Fibroblast of skin of abdomen (primary cell): ENCODE measurements around the gene PMP22. TPM values are rescaled to one million over a fixed set of nuclear protein-coding genes. Genes with fewer than 3 reads are reported as not detected.

Experiments
- DNase-seq: peaks from one replicate; pipeline ENCODE4 v3.0.0-alpha.2; 2013
- polyA plus RNA-seq, 2 experiments: library from polyadenylated mRNA; unstranded; fragments of 120-200 nt; gene quantifications; one replicate each; pipeline ENCODE4 v1.2.1, GENCODE V29; 2013; ENCODE audit not compliant: insufficient read length in 2 of 2

Gene PMP22
- polyA plus RNA-seq (2013, experiment 1 of 2; ENCODE audit: insufficient read length), result 51.7 TPM
- polyA plus RNA-seq (2013, experiment 2 of 2; ENCODE audit: insufficient read length), result 53.4 TPM

DNA sequence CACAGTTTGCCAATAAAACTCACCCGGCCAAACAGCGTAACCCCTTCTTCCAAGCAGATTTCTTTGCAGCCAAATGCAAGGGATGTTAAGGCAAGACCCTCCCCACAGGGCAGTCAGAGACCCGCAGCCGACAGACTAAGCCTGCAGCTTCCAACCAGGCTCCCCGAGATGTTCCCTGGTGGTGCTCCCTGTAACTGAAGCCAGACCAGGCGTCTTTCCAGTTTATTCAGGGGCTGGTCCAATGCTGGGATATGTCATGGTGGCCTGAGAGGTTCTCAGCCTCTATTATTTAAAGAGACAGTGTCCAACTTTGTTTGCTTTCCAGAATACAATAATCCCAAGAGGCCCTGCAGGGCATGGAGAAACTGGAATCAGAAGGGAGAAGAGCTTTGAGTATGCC lies at the start of gene PMP22:
Gene PMP22 (minus strand): TSS at position 196 of the 400 bp plus-strand sequence. CDS start 4,599 bp downstream, outside the sequence.
- DNase-seq, result no peak

DNA sequence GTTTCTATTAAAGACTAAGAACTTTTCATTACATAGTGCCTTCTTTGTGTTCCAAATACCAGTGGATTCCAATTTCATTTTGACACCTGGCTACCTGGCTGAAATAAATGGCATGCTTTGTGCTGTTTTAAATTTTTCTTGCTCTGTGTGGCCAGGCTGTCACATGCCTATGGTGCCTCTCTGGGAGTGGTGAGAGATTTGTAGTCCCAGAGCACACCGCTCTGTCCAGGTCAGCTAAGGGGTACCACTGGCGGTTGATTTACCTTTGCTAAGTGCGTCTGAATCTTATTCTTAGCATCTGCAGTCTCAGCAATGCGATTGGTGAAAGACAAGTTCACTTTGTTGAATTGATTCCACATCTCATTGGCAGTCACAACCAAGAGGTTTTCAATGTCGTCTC lies 46.9 kb upstream of the PMP22 start:
- no peak for DNase-seq

DNA sequence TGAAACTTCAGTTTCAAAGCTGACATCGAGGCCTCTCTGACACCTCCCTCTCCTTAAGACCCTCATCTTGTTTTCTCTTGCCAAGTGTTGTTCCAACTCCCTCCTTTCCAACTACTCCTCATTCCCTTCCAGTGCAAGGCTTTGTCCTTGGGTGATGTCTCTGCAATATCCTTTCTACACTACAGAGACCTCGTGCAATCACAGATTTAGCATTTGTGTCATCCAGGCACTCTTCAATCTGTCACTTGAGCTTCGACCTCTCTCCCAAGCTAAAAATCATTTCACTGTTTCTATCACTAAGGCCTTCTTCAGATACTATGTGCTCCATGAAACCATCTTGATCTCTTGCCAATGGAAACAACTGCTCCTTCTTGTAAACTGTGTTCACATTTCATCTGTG lies 44.7 kb upstream of the PMP22 start:
- no peak for DNase-seq

DNA sequence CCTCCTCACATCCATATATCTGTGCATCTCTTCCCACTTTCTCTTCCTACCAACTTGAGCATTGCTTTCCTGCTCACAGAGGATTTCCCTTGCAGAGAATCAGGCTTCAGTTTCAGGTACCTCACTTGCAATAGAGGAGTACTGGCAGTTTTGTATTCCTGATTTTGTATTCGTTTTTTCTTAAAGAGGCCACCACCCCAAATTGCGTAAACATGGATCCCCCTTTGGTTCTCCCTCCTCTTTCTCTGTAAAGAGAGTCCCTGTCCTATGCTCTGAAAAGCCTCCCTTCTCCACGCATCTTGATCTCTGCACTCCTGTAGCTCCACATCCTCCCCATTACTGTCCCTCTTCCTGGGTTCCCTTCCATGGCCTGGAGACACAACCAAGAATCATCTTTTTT lies 44.1 kb upstream of the PMP22 start:
- no peak for DNase-seq

DNA sequence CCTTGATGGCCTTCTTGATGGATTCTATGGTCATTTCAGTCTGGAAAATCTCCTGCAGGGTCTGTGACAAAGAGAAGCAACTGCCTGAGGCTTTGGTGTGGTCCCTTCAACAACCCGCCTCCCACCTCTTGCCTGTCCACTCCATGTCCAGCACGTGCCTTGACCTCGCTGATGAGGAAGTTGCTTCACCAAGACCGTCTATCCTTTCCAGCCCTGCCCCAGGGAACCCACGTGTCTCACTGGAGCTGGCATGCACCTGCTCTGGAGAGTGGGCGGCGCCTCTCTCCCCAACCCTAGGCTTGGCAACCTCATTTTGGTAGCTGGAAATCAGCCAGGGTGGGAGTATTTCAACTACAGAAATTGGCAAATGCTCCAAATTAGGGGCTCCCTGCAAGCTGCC lies 43.6 kb upstream of the PMP22 start:
- no peak for DNase-seq

DNA sequence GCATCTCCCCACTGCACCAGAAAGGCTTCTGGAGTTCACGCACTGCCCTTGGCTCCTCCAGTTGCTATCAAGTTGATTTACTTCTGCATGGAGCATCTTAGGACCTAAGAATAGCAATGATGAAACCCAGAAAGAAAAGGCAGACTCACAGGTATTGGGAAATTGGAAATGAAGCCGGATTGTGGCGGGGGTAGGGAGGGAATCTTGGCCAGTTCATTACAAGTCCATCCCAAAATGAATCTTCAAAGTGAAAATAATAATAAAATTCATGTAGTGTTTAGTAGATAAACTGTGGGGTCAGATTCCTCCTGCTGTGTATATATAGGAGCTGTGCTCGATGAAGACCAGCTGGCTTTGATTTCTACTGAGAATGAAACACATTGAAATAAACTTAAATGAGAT lies 42.6 kb upstream of the PMP22 start:
- peak; percentile 36 for DNase-seq

DNA sequence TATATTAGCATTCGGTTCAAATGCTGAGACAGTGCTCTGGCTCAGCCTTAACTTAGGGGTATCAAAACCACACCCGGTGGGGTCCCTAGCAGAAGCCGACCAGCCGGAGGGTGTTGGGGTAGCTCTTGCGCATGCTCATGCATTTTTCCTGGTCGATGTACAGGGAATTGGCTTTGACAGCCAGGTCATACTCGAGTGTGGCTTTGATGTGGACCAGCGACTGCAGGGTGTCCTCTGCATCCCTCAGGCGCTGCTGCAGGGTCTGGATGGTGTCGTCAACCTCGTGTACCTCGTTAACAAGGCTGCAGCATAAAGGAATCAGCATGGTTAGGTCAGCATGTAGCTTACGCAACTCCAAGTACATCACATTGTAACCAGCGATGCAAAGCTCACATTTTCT lies 38.7 kb upstream of the PMP22 start:
- no peak for DNase-seq

DNA sequence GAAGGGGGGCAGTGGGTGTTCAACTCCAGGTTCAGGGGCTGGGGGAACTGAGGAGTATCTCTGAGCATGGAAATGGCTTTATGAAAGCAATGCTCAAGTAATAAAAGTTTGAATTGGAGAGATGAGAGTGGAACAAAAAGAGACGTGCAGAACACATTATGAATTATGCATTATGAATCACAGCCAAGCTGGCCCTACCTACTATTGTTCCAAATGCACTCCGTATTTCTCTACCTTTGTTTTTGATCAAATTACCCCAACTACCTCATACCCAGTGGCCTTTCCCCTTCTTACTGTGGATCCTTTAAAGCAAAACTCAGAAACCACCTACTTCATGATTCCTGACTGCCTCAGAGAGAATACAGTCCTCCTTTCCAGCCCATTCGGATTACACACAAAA lies 38.1 kb upstream of the PMP22 start:
- DNase-seq, result no peak

DNA sequence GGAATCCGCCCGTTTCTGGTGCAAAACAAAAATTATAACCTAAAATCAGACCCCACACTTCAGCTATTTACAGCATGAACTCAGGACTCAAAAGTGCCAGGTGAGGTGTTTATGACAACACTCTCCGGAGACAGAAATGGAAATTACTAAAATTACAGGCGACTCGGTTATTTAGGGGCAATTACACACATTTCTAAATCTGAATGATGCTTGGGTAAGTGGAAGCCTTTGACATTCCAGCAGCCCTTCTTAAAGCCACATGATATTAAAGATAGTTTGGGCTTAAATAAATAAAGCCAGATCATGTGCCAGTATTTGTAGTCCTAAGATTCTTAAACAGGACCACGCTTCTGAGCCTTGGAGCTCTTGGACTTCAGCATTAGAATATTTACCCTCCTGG lies 36.7 kb upstream of the PMP22 start:
- no peak for DNase-seq

DNA sequence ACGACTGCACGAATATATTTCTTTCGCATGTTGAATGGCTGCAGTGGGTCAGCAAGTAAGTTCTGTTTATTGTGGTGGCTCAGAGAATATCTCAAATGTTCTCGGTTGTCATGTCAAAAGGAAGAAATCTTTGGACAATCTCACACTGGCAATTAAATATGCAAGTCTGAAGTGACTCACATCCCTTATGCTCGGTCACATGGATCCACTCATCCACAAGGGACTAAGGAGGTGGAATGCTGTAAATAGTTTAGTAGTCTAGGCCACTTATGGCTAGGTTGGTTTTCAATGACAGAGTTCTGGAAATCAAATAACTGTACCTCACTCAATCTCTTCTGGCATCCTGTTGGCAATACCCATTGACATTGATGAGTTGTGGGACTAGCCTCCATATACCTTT lies 33.0 kb upstream of the PMP22 start:
- peak; percentile 56 for DNase-seq

DNA sequence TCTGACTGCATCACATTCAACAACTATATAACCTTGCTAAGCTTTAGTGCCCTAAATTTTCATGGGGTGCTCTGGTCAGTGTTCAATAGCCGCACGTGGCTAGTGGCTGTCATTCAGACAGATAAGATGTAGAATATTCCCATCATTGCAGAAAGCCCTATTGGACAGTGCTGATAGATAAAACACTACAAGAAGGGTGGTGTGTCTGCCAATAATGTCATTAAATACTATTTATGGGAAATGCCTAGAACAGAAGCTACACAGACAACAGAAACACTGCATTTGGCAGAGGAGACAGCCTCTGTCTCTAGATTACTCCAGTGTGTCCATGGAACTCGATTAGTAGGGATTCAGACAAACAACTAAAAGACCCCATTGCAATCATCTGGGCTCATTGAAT lies 28.4 kb upstream of the PMP22 start:
- no peak for DNase-seq

DNA sequence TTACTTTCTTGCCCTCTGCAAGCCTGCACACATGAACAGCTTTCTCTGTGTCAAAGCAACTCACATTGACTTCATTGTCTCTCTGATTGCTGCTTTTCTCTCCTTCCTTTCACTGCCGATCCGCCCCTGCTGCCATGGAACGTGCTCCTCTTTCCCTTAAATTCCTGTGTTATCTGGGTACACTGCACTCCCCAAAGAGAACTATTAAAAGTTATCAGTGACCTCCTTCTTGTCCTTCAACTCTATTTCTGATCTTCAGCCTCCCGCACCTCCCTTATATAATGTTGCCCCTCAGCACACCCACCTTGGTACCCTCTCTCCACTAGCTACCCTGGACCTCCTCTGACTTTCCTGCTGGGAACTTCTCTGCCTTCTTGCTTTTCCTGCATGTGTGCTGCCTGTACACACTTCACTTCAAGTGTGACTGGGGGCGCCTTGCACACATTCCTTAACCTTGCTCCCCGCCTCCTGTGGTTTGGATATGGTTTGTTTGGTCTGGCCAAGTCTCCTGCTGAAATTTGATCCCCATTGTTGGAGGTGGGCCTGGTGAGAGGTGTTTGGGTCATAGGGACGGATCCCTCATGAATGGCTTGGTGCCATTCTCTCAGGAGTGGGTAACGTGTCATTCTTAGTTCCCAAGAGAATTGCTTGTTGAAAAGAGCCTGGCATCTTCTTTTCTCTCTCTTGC lies 26.7 kb upstream of the PMP22 start:
- DNase-seq, result peak; percentile 72

DNA sequence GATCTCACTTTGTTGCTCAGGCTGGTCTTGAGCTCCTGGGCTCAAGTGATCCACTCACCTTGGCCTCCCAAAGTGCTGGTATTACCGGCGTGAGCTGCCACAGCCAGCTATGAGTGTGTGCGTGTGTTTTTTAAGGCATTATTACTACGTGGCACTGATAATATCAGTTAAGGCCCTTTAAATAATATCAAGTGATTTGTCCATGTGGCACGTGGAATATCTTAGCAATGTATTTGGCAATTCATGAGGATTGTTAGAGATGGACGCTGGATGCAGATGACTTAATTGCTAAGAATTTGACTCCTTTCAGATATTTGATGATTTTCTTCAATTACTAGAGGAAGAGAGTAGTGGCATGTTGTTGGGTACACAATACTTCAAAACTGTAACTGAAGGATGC lies 25.5 kb upstream of the PMP22 start:
- DNase-seq, result peak; percentile 19

DNA sequence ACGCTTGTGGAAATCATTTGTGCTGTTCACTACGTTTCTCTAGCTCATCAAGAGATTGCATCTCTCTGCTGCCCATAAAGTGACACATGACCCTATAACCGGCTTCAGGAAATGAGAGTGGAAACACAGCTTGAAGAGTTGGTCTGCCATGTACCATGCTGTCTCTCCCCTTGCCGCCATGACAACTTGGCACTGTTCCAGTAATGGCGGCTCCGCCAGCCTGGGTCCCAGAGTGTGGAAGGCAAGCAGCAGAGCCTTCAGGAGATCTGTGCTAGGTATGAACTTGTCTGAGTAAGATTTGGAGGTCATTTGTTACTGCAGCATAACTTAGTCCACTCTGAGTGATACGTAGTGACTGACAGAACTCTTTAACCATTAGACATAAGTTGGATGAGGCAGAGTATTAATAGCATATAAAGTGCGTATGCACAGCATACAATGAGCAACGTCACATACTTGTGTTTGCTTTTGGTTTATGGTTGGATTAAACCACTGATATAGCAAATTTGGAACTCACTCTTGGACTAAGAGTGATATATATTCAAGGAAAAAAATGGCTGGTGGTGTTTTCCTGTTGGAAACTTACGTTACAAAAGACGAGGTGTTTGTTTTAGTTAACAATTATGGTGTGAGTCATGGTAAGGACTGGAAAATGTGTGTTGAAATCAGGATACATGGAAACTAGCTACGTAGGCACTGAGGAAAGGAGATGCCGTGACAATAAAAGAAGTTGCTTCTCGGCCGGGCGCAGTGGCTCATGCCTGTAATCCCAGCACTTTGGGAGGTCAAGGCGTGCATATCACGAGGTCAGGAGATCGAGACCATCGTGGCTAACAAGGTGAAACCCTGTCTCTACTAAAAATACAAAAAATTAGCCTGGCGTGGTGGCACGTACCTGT lies 24.4 kb upstream of the PMP22 start:
- DNase-seq, result peak; percentile 21

DNA sequence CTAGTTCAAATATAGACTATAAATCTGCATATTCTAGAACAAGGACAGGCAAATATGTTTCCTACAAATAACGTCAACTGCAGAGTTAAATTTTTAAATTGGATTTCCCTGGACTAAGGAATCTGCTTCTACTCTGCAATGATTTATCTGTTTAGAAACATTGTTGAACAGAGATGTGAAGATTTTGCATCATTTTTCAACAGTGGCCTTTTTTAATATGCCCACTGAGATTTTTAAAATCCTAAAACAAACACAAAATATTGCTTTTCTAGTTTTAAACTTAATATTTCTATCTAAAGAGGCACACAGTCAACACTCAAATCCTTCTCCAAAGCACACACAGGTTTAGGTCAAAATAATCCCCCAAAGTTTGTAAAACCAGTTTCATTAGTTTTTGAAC lies 23.7 kb upstream of the PMP22 start:
- no peak for DNase-seq

DNA sequence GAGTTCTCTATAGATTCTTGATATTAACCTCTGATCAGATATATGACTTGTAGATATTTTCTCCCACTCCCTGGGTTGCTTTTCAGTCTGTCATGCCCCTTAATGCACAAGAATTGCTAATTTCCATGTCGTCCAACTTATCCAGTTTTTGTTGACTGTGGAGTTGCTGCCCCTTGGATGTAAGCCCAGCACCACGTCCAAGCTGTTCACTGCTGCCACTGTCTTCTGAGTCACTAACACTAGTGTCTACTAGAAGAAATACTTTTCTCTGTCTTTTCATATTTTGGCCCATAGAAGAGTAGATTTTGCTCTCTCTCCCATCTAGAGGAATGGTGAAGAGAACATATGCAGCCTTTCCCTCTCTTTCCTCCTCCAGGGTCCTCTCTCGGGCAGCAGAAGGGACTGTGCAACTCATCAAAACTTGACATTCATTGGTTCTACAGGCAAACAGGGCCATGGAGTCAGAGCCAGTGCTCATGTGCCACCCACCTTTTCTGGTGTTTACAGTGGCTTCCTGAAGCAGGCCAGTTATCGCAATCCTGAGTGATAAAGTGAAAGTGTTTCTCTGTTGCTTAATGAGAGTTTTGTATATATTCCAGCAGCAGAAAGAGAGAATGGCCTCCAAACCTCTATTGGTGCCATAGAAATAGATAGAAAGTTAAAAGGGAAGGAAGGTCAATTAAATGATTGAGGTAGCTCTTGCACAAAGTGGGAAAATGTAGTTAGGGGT lies 22.6 kb upstream of the PMP22 start:
- no peak for DNase-seq

DNA sequence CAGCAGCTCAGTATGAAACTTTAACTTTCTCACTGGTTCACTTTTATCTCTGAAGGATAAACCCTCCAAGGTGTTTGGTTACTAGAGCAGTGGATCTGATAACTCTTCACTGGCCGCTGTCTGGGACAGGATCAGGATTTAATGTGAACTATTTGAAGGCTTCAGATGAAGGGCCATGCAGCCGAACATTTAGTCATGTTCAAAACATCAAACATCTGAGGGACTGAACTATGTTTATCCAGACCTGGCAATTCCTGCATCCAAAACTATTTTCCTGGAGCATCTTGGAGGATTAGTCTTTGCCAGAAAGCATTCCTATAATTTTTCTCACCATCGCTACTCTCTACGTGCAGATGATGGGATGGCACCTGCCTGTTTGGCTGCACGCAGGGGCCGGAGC lies 20.3 kb upstream of the PMP22 start:
- DNase-seq, result no peak

DNA sequence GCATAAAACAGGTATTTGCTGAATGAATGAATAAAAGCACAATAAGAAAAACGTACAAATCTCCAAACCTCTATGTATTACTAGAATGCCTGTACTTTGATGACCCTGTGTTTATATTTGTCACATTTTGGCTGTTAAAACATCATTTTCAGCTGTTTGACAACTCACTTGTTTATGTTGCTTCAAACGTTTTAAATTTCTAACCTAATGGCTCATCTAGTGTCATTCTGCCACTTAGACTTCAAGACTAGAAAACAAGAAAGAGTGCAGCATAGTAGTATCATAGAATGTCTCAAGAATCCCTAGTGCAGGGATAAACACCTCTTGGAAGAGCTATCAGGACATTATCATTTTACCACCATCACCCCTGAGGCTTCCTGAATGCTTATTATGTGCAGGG lies 19.4 kb upstream of the PMP22 start:
- DNase-seq, result no peak

DNA sequence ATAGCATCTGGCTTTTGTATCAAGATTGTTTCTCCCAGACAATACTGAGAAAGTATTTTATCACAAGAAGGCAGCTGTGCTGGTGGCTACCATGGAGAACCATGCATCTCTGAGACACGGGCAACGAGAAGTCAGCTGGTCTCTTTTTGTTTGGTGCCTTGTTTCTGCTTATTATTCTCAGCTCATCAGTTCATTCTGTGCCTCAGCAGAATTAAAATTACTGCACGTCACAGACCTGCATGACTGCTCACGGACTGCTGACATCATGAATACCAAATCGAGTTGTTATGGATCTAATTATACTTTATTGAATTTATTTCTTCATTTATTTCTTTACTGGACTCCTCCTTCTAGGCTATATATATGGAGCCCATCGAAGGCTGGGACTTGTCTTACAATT lies 19.0 kb upstream of the PMP22 start:
- no peak for DNase-seq

DNA sequence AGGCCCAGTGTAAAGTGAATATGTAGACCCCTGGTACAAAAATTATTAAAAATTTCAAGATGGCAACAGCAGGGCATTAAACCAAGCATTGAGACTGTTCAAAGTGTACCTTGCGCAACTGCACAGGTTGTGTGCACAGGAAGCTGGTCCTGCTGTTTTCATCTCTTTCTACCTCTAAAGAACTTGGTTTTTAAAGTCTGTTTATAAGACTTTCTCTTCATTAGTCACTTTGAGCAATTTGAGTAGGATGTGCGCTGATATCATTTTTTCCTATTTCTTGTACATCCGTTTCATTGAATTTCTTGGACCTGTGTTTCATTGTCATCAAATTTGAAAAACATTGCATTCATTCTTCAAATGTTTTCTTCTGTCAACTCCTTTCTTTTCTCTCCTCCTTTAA lies 16.8 kb upstream of the PMP22 start:
- DNase-seq, result no peak

DNA sequence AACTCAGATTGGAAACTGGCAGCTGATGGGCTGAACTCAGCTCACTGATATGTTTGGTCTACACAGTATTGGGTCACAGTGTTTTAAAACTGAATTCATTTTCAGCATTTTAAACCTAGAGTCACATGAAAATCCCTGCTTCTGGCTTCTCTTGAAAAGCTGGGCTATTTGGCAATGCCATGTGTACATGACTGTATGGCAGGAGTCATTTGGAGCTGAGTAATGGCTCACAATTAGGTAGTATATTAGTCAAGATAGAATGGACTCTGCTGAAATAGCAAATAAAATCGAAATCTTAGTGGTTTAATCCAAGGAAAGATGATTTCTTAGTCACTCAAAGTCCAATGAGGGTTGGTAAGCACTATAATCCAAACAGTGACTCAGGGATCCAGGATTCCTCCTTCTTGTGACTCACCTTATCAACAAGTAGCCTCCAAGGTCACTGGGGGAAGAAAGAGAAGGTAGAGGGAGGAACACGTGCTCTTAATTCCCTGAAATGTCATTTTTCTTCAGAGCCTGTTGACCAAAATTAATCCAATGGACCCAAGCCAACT lies 13.9 kb upstream of the PMP22 start:
- peak; percentile 88 for DNase-seq

DNA sequence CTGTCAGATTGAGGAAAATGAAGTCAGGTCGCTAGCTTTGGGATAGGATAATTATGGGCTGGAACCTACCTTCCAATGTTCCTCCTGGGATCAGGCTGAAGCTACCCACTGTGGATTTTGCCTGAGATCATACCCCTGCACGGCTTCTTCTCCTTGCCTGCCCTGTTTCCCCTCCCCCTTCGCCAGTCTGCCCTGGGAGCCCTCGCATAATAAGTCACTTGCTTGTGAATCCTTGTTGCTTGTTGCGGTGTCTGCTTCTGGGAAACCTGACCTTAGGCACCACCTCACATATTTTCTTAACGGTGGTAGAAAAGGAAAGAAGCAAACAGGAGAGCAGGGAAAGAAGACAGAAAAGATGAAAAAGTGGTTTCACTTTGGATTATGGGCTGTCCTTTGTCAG lies 13.3 kb upstream of the PMP22 start:
- no peak for DNase-seq

DNA sequence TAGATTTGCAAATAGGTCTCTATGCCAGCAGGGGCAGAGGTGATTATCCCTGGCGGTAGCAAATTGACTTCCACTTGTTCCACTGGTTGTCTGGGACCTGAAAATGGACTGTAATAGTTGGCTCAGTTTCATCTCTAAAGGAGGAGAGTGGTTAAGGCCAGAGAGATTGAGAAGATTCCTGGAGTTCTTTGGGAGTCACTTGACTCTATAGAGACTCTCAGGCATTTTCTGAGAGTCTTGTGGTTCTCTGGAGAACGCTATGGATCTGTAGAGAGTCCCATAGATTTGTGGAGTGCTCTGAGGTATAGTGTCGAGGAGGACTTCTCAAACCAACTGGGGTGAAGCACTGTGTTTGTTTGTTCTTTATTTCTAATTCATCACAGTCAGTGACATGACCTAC lies 8.9 kb upstream of the PMP22 start:
- no peak for DNase-seq
